HepG2 (cell line): ENCODE data around the gene CMTM3. TPM values are rescaled to one million over a fixed set of nuclear protein-coding genes. Genes with fewer than 3 reads are reported as not detected.
A peak's percentile ranks its signal among the peaks of the same experiment; 100 is the strongest.

Source experiments
- ARNT2 ChIP-seq: sonication (generic); formaldehyde crosslinking; IDR thresholded peaks from 2 replicates; pipeline ENCODE4 v1.8.0; 2022; ENCODE audit warnings: mild to moderate bottlenecking, low read depth, missing genetic modification reagents, moderate library complexity
- CENPBD1 ChIP-seq: sonication (generic); formaldehyde crosslinking; IDR thresholded peaks from 2 replicates; pipeline ENCODE4 v1.8.0; 2022; ENCODE audit warnings: missing genetic modification reagents, low read depth, mild to moderate bottlenecking, borderline replicate concordance
- DMAP1 ChIP-seq: IDR thresholded peaks from 2 replicates; pipeline ENCODE4 v1.6.1; 2016
- FOXA3 ChIP-seq: IDR thresholded peaks from 2 replicates; pipeline ENCODE4 v1.6.1; 2016; ENCODE audit warnings: missing genetic modification reagents, missing compliant biosample characterization
- KDM2A ChIP-seq: sonication (generic); formaldehyde crosslinking; IDR thresholded peaks from 2 replicates; pipeline ENCODE4 v1.4.0; 2020; ENCODE audit warnings: low read depth, missing genetic modification reagents, borderline replicate concordance
- KLF6 ChIP-seq: IDR thresholded peaks from 2 replicates; pipeline ENCODE4 v1.8.0; 2016; ENCODE audit warnings: missing biosample characterization, missing genetic modification reagents
- KMT2A ChIP-seq: sonication (generic); formaldehyde crosslinking; IDR thresholded peaks from 2 replicates; pipeline ENCODE4 v1.4.0; 2020; ENCODE audit warnings: missing genetic modification reagents
- PHF21A ChIP-seq: sonication (generic); formaldehyde crosslinking; IDR thresholded peaks from 2 replicates; pipeline ENCODE4 v1.5.0; 2020; ENCODE audit warnings: mild to moderate bottlenecking, missing genetic modification reagents
- RFX1 ChIP-seq: fragments of 450-650 bp; IDR thresholded peaks from 2 replicates; pipeline ENCODE4 v1.6.1; 2017
- SALL1 ChIP-seq: sonication (generic); formaldehyde crosslinking; IDR thresholded peaks from 2 replicates; pipeline ENCODE4 v1.8.0; 2022; ENCODE audit warnings: mild to moderate bottlenecking, missing genetic modification reagents
- SATB2 ChIP-seq: sonication (generic); formaldehyde crosslinking; IDR thresholded peaks from 2 replicates; pipeline ENCODE4 v1.5.0; 2020; ENCODE audit warnings: missing genetic modification reagents
- SIN3A ChIP-seq: IDR thresholded peaks from 2 replicates; pipeline ENCODE4 v1.6.1; 2011; ENCODE audit warnings: low read depth, mild to moderate bottlenecking, control low read depth, low read length, borderline replicate concordance
- SPEN ChIP-seq: sonication (generic); formaldehyde crosslinking; IDR thresholded peaks from 2 replicates; pipeline ENCODE4 v1.5.1; 2020; ENCODE audit warnings: low read depth, mild to moderate bottlenecking, missing genetic modification reagents
- ZBTB1 ChIP-seq: sonication (generic); formaldehyde crosslinking; IDR thresholded peaks from 2 replicates; pipeline ENCODE4 v1.4.0; 2020; ENCODE audit warnings: missing genetic modification reagents, borderline replicate concordance
- ZNF180 ChIP-seq: sonication (generic); formaldehyde crosslinking; IDR thresholded peaks from 2 replicates; pipeline ENCODE4 v1.4.0; 2020; ENCODE audit warnings: low read depth, missing genetic modification reagents, borderline replicate concordance
- ZNF335 ChIP-seq: sonication (generic); formaldehyde crosslinking; IDR thresholded peaks from 2 replicates; pipeline ENCODE4 v1.4.0; 2020; ENCODE audit warnings: missing genetic modification reagents
- ZNF597 ChIP-seq: sonication (generic); formaldehyde crosslinking; IDR thresholded peaks from 2 replicates; pipeline ENCODE4 v1.5.0; 2020; ENCODE audit warnings: missing genetic modification reagents
- ZNF746 ChIP-seq: sonication (generic); formaldehyde crosslinking; IDR thresholded peaks from 2 replicates; pipeline ENCODE4 v1.8.0; 2022; ENCODE audit warnings: mild to moderate bottlenecking, missing genetic modification reagents
- polyA plus RNA-seq, 8 experiments: library from polyadenylated mRNA; depleted of rRNA in 3 of 8; stranded (reverse) in 7 of 8; unstranded in 1 of 8; fragments of >200 nt; fragmentation: Illumina TruSeq in 4 of 8; extraction: Trizol in 4 of 8; gene quantifications; 2 replicates each; pipeline versions ENCODE4 v1.2.1 to v1.2.3, GENCODE V29; 2011 to 2016; ENCODE audit warnings: low read depth in 4 of 8, missing spikeins in 1 of 8, mixed read lengths in 1 of 8; ENCODE audit not compliant: insufficient read depth in 1 of 8
- total RNA-seq, 5 experiments: library from RNA; depleted of rRNA; stranded (reverse); fragments of >200 nt; fragmentation: Illumina TruSeq; extraction: Trizol; gene quantifications; 2 replicates each; pipeline ENCODE4 v1.2.3, GENCODE V29; 2016; ENCODE audit warnings: low read depth in 1 of 5
- TF ChIP-seq, protein P1 (sequence below): sonication (generic); formaldehyde crosslinking; IDR thresholded peaks from 2 replicates; pipeline ENCODE4 v1.4.0; 2020; ENCODE audit warnings: missing genetic modification reagents
- TF ChIP-seq, protein P2 (sequence below): sonication (generic); formaldehyde crosslinking; IDR thresholded peaks from 2 replicates; pipeline ENCODE4 v1.4.0; 2020; ENCODE audit warnings: missing genetic modification reagents
- TF ChIP-seq, protein P3 (sequence below): sonication (generic); formaldehyde crosslinking; conservative IDR thresholded peaks from 2 replicates; pipeline ENCODE4 v1.4.0; 2020; ENCODE audit warnings: missing genetic modification reagents

The CMTM3 gene
- total and polyA plus RNA-seq, 2 of the 13 experiments (the other 11 are each of a cell fraction or from before 2014, with no cell fraction given) = 29.2 to 48.7 TPM

DNA sequence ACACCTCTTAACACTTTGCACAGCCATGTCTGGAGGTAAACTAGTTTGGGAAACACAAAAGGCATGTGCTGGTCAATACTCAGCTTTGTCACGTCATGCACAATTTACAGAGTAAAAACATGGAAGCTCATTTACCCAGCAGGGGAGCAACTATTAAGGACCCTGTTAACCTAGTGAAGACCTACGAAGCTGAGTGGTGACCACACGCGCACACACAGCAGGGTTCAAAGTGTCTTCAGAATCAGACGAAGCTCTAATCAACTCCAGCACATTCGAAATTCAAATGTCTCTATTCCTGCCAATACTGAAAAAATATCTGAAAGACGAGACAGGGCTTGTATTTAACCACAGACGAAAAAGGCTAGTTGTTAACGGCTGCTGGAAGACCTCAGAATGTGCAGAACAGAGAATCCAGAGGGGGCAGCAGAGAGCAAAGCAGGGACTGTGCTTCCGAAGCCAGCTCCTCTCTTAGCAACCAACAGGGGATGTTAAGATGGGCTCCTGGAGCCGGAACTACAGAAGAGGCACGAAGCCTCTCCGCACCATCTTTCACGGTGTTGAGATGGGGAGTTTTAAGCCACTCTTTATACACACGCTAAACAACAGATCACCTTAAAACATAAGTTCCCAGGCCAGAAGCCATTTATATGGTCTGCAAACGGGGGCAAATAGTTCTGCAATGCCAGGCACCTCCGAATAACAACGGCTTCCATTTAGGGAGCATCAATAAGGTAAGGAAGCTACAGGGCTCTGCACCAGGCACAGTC lies 46.4 kb downstream of the CMTM3 start (continued):
- 0 out of 2 replicates have a peak, but pooled peaks have one; percentile 33 for TF ChIP-seq SIN3A
- no peak for TF ChIP-seq ZNF597 (CRISPR knock-in tag)
- 0 out of 2 replicates have a peak, but pooled peaks have one; percentile 22 for TF ChIP-seq PHF21A (CRISPR knock-in tag)
- TF ChIP-seq, protein P1, sequence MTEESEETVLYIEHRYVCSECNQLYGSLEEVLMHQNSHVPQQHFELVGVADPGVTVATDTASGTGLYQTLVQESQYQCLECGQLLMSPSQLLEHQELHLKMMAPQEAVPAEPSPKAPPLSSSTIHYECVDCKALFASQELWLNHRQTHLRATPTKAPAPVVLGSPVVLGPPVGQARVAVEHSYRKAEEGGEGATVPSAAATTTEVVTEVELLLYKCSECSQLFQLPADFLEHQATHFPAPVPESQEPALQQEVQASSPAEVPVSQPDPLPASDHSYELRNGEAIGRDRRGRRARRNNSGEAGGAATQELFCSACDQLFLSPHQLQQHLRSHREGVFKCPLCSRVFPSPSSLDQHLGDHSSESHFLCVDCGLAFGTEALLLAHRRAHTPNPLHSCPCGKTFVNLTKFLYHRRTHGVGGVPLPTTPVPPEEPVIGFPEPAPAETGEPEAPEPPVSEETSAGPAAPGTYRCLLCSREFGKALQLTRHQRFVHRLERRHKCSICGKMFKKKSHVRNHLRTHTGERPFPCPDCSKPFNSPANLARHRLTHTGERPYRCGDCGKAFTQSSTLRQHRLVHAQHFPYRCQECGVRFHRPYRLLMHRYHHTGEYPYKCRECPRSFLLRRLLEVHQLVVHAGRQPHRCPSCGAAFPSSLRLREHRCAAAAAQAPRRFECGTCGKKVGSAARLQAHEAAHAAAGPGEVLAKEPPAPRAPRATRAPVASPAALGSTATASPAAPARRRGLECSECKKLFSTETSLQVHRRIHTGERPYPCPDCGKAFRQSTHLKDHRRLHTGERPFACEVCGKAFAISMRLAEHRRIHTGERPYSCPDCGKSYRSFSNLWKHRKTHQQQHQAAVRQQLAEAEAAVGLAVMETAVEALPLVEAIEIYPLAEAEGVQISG = peak; percentile 84
- TF ChIP-seq SATB2 (CRISPR knock-in tag) = no peak
- peak; percentile 64; the same call in 1 of the 2 replicates for TF ChIP-seq ZNF335 (CRISPR knock-in tag)
- TF ChIP-seq FOXA3 (CRISPR knock-in tag) = peak; percentile 30; the same call in 1 of the 2 replicates
- no peak for TF ChIP-seq ZNF180 (CRISPR knock-in tag)
- no peak for TF ChIP-seq ARNT2 (CRISPR knock-in tag)
- TF ChIP-seq SALL1 (CRISPR knock-in tag) = peak; percentile 48; the same call in 1 of the 2 replicates
- 0 out of 2 replicates have a peak, but pooled peaks have one; percentile 42 for TF ChIP-seq KLF6 (CRISPR knock-in tag)
- TF ChIP-seq KDM2A (CRISPR knock-in tag) = peak; percentile 39; the same call in 1 of the 2 replicates
- TF ChIP-seq, protein P2, sequence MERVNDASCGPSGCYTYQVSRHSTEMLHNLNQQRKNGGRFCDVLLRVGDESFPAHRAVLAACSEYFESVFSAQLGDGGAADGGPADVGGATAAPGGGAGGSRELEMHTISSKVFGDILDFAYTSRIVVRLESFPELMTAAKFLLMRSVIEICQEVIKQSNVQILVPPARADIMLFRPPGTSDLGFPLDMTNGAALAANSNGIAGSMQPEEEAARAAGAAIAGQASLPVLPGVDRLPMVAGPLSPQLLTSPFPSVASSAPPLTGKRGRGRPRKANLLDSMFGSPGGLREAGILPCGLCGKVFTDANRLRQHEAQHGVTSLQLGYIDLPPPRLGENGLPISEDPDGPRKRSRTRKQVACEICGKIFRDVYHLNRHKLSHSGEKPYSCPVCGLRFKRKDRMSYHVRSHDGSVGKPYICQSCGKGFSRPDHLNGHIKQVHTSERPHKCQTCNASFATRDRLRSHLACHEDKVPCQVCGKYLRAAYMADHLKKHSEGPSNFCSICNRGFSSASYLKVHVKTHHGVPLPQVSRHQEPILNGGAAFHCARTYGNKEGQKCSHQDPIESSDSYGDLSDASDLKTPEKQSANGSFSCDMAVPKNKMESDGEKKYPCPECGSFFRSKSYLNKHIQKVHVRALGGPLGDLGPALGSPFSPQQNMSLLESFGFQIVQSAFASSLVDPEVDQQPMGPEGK (CRISPR knock-in tag) = no peak
- TF ChIP-seq, protein P3, sequence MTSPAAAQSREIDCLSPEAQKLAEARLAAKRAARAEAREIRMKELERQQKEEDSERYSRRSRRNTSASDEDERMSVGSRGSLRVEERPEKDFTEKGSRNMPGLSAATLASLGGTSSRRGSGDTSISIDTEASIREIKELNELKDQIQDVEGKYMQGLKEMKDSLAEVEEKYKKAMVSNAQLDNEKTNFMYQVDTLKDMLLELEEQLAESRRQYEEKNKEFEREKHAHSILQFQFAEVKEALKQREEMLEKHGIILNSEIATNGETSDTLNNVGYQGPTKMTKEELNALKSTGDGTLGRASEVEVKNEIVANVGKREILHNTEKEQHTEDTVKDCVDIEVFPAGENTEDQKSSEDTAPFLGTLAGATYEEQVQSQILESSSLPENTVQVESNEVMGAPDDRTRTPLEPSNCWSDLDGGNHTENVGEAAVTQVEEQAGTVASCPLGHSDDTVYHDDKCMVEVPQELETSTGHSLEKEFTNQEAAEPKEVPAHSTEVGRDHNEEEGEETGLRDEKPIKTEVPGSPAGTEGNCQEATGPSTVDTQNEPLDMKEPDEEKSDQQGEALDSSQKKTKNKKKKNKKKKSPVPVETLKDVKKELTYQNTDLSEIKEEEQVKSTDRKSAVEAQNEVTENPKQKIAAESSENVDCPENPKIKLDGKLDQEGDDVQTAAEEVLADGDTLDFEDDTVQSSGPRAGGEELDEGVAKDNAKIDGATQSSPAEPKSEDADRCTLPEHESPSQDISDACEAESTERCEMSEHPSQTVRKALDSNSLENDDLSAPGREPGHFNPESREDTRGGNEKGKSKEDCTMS = no peak
- no peak for TF ChIP-seq ZNF746 (CRISPR knock-in tag)
- TF ChIP-seq ZBTB1 (CRISPR knock-in tag) = no peak
- no peak for TF ChIP-seq CENPBD1 (CRISPR knock-in tag)
- 0 out of 2 replicates have a peak, but pooled peaks have one; percentile 55 for TF ChIP-seq KMT2A (CRISPR knock-in tag)
- peak; percentile 22; the same call in 1 of the 2 replicates for TF ChIP-seq RFX1
- peak; percentile 30; the same call in 1 of the 2 replicates for TF ChIP-seq DMAP1
- TF ChIP-seq SPEN (CRISPR knock-in tag) = peak; percentile 36; the same call in 1 of the 2 replicates
